Mesenteric fat pad (tissue), 1 donor: ENCODE measurements around the gene PLBD1. TPM values are rescaled to one million over a fixed set of nuclear protein-coding genes. Genes with fewer than 3 reads are reported as not detected.

Experiments
- DNase-seq: peaks from one replicate; pipeline ENCODE4 v3.0.0-alpha.2; 2020; ENCODE audit warnings: low spot score
- long read RNA-seq: library from polyadenylated mRNA; unstranded; transcript quantifications from one replicate; pipeline ENCODE4 v2.0.0, GENCODE V29; 2020
- total RNA-seq: library from RNA; stranded (reverse); fragmentation: NEBNext Ultra II Directional; extraction: Animal tissue kit (Norgen Biotek cat#: 25700); gene quantifications from one replicate; pipeline ENCODE4 v1.2.1, GENCODE V29; 2021
- donor health status: DM: yes; HTN: yes; CAD: no.

Gene PLBD1
- total RNA-seq, result 35.7 TPM
- long read RNA-seq, transcript PLBD1-201 (11 exons, 2,426 nt), result major isoform, 191 of 213 reads
- long read RNA-seq, partial matches to known transcripts, result 3 of 213 reads
- long read RNA-seq, other reads (novel, unspliced or antisense), result 19 of 213 reads

DNA sequence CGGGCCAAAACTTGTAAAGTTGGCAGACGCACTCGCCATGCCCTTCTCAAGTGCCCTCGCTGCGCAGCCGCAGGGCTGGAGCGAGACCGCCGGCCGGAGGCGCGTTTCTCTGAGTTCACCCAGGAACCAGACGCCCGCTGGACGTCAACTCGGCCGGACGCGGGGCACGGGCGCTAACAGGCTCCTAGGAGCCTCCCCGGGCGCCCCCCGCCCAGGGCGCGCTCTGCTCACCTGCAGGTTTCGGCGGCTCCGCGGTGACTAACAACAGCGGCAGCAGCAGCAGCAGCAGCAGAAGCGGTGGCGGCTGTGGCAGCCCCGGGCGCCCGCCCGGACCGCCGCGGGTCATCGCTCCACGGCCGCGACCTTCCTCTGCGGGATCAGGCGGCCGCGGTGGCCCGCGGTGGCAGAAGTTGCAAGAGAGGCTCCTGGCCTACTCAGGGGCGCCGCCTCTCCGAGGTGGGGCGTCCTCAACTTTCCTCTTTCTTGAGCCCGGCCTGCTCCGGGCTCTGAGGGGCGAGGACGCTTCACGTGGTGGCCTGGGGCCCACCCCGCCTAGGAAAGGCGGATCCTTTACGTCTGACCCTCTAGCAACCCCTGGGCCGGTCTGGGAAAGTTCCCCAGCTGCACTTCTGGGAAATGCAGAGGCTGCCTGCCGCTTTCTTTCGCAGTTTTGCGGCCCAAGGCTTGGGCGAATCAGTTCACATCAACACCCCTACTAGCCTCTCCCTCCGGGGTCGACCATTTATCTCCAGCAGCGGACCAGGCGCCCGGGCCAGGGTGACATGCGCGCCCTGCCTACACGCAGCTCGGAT is at the start of gene PLBD1:
TSS of gene PLBD1 (minus strand) at position 533 of the 812 bp plus-strand sequence. CDS start at position 346, 187 bp downstream.
- peak; percentile 92 for DNase-seq

- no peak for DNase-seq
These were observed 47.0 kb upstream of the PLBD1 start for GRCh38 chr12:14614704-14615121.

- no peak for DNase-seq
These were observed 46.0 kb upstream of the PLBD1 start for GRCh38 chr12:14613718-14614117.

DNA sequence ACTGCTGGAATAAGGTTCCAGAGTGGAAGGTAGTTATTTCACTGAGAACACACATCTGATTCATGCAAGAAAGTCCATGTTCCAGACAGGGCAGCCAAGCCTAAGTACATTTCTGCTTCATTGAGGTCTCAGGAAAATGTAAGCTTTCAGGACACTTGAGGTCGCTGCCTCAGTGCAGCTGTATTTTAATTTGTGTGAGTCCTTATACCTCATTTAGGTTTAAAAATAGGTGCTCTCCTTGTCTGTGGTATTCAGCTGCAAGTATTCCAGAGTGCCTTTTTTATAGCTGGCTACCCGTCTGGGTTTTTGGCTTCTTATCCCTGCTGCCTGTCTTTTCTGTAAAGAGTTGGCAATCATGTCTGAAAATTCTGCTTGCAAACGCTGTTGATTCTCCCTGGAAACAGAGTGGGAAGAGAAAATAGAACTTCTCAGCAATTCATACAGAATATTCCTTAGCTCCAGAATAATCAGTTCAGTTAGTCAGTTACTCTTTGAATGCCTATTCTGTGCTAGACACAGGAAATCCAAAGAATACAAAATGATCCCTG is 45.3 kb upstream of the PLBD1 start:
- DNase-seq, result no peak

DNA sequence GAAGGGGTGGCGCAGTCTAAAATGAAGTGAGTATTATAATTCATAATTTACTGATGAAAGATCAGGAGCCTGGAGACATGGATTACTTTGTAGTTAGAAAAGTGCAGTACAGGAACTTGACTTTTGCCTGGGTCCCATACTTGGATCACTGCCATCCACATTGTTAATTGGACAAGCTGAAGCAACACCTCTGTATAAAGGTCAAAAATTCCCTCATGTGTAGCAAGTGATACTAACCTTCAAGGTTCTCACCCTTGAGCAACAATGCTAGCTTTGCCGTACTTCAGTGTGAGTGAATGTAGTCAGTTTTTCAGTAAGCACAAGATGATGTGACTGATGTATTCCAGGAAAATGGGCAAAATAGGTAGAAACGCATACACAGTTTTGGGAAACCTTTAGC is 44.6 kb upstream of the PLBD1 start:
- no peak for DNase-seq

DNA sequence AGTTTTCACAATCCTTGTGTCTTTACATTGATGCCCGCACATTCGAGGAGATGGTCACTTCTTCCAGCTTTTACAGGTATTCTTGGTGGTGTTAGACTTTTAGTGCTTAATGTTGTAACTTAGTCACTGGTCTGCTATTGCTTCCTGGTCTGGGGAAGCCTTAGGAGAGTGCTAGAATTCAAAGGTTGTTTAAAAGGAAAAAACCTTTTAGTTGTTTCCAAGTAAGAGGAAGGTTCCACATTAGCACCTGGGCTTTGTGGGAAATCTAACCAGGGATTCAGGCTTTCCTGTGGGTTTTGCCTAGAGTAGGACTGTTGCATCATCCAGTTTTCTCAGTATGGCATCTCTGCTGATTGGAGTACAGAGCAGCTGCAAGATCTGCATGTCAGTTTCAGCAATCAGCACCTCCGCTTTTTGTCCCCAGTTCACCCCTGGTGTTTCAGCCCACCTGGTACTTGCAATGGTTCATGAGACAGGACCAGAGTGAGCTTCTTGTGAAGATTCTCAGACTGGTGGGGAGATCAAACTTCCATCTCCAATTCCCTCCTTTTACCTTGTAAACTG is 44.0 kb upstream of the PLBD1 start:
- DNase-seq, result no peak

- DNase-seq, result no peak
These were observed 39.9 kb upstream of the PLBD1 start for GRCh38 chr12:14607568-14607967.

GRCh38 chr12:14605401-14605989 is 37.8 kb upstream of the PLBD1 start:
- DNase-seq, result no peak

- no peak for DNase-seq
These were observed 34.2 kb upstream of the PLBD1 start for GRCh38 chr12:14601692-14602478.

GRCh38 chr12:14597480-14597879 is 29.8 kb upstream of the PLBD1 start:
- no peak for DNase-seq

- no peak for DNase-seq
These were observed 24.0 kb upstream of the PLBD1 start for GRCh38 chr12:14591719-14592118.

GRCh38 chr12:14589169-14590004 is 21.7 kb upstream of the PLBD1 start:
- DNase-seq, result no peak

DNA sequence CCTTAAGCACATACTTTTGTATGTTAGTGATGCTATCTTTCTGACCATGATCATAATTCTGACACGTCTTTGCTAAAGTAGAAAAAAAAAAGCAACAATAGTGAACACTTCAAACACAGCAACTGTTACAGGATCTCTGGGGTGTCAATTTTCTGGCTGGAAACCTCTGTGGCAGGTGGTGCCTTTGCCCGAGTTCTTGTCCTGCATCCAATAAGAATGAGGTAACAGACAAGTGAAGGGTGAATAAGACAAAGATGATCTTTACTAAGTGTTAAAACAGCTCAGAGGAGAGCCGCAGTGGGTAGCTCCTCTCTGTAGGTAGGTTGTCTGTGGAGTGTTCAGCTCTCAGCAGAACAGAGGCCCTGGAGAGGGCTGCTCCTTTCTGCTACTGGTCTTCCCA is 20.9 kb upstream of the PLBD1 start:
- no peak for DNase-seq

DNA sequence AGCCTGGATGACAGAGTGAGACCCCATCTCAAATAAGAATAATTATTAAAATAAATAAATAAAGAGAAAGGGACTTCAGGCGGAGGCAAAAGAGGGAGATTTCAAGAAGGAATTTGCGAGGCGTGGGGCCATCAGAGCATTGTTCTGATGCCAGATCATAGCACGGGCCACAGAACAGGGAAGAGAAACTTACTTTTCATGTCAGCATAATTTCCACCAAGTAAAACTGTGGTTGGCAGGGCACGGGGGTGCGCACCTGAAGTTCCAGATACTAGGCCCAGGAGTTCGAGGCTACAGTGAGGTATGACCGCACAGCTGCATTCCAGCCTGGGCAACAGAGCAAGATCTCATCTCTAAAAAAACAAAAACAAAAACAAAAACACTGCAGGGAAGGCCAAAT is 11.0 kb upstream of the PLBD1 start:
- DNase-seq, result no peak

GRCh38 chr12:14577344-14577743 is 9.7 kb upstream of the PLBD1 start:
- DNase-seq, result no peak

GRCh38 chr12:14576896-14577295 is 9.2 kb upstream of the PLBD1 start:
- no peak for DNase-seq

GRCh38 chr12:14575585-14575984 is 7.9 kb upstream of the PLBD1 start:
- DNase-seq, result no peak

DNA sequence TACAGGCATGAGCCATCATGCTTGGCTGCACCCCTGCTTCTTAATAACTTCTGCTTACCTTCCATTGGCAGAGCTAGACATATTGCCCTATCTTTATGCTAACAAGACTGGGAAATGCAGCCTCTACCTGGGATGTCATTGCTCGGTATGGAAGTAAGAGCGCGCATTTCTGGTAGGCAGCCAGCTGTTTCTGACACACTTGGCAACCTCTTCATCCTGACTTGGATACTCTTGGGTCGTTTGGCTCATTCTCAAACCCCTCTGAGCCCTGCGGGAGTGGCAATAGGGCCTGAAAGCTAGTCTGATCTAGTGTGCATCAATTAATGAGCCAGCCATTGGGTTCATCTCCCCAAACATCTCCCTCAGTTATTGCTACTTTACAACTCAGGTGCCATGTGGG is 5.4 kb upstream of the PLBD1 start:
- DNase-seq, result no peak

GRCh38 chr12:14572401-14572800 is 4.7 kb upstream of the PLBD1 start:
- DNase-seq, result no peak

DNA sequence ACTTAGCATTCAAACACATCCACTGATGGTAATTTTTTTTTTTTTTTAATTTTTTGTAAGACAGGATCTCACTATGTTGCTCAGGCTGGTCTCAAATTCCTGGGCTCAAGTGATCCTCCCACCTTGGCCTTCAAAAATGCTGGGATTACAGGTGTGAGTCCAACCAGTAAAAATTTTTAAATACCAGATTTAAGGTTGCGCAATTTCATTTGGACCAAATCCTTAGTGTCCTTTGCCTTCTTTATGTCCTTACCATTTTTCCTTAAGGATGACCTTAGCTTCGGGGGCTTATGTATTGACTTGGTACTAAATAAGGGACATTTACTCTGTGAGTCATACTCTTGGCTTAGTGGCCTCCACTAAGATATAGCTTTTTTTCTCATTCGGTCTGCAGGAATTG is 4.1 kb upstream of the PLBD1 start:
- DNase-seq, result no peak
